Measurements from ENCODE around the gene TTC6.

The TTC6 gene

GRCh38 chr14:37597914-37598746, 2.7 kb downstream of the TTC6 start:
- no peak for DNase-seq

- no peak for DNase-seq
Observed at GRCh38 chr14:37598747-37599506, 3.5 kb downstream of the TTC6 start.

- DNase-seq = no peak
Observed at GRCh38 chr14:37599507-37600368, 4.3 kb downstream of the TTC6 start.

GRCh38 chr14:37600880-37601741, 5.7 kb downstream of the TTC6 start:
- no peak for DNase-seq

- DNase-seq = no peak
Observed at GRCh38 chr14:37601865-37602264, 6.4 kb downstream of the TTC6 start.

GRCh38 chr14:37602605-37603453, 7.4 kb downstream of the TTC6 start:
- no peak for DNase-seq

GRCh38 chr14:37603688-37604251, 8.3 kb downstream of the TTC6 start:
- no peak for DNase-seq

GRCh38 chr14:37606678-37607077, 11.2 kb downstream of the TTC6 start:
- no peak for DNase-seq

- no peak for DNase-seq
Observed at GRCh38 chr14:37608649-37609048, 13.2 kb downstream of the TTC6 start.

GRCh38 chr14:37610945-37611523, 15.6 kb downstream of the TTC6 start:
- no peak for DNase-seq

GRCh38 chr14:37615582-37616289, 20.3 kb downstream of the TTC6 start:
- no peak for DNase-seq

- DNase-seq = no peak
Observed at GRCh38 chr14:37616853-37617252, 21.4 kb downstream of the TTC6 start.

- no peak for DNase-seq
Observed at GRCh38 chr14:37617864-37618365, 22.5 kb downstream of the TTC6 start.

- no peak for DNase-seq
Observed at GRCh38 chr14:37618498-37619028, 23.1 kb downstream of the TTC6 start.

- DNase-seq = no peak
Observed at GRCh38 chr14:37620856-37621255, 25.4 kb downstream of the TTC6 start.

- no peak for DNase-seq
Observed at GRCh38 chr14:37622231-37622923, 26.9 kb downstream of the TTC6 start.

GRCh38 chr14:37623426-37623951, 28.1 kb downstream of the TTC6 start:
- DNase-seq = no peak

GRCh38 chr14:37623971-37624370, 28.5 kb downstream of the TTC6 start:
- DNase-seq = no peak
